ENCODE data around the gene CTNNA3. TPM values are rescaled to one million over a fixed set of nuclear protein-coding genes. Genes with fewer than 3 reads are reported as not detected.

The CTNNA3 gene
- total RNA-seq, 1 experiment from 2014 or later, result 0.32 TPM

DNA sequence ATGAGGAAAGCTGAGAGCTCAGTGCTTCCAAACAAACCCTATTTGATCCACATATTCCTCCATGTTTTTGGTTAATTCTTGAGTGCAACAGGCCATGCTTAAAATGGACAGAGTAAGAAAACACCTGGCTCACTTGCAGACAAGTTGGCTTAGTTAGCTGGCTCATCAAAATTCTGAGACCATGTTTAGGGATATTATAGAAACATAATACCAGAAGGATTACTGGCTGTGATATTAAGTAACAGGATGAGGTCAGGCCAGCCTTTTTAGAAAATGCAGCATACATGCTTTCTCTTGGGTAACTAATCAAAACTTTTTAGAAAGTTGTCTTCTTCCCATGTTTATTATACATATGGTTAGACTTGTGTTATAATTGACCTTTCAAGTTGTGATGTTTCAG, 1637.4 kb downstream of the CTNNA3 start:
- POLR2A ChIA-PET, result no interaction called here
- ATAC-seq (no peak), DNase-seq (ENCODE audit: low read depth, low spot score) (no peak)
- H3K4me2 ChIP-seq (ENCODE audit: low read length), result no peak overlapping the region
- RAD21 ChIA-PET (ENCODE audit: low non-redundant PET in 1 of 2, low total read pairs in 2 of 2, uncharacterized antibody in 2 of 2, unreplicated experiment in 2 of 2), result no interaction called here
- no peaks in the 10 kb centered on the region for H3K4me1 ChIP-seq (ENCODE audit: control insufficient read depth in 1 of 2, insufficient read depth in 2 of 2, low read length in 2 of 2)
- no peaks in the 10 kb centered on the region for H4K20me1 ChIP-seq (ENCODE audit: insufficient read depth)
- intact Hi-C loops (cut with micrococcal nuclease), result no loop called here
- H3K79me2 ChIP-seq (ENCODE audit: insufficient read depth, low read length), result no peaks in the 10 kb centered on the region
- no TSS peak for BruUV-seq (replicated peaks)
- no peaks in the 10 kb centered on the region for H3K9me2 ChIP-seq (ENCODE audit: insufficient read depth)
- no peaks in the 10 kb centered on the region for H3K36me3 ChIP-seq (ENCODE audit: control insufficient read depth in 1 of 2, insufficient read depth in 2 of 2, low read length in 2 of 2)
- no peak overlapping the region for H3K27ac ChIP-seq (ENCODE audit: low read depth, low read length)
- TF ChIP-seq ELF1 (IDR thresholded peaks at IDR 0.05; ENCODE audit: borderline replicate concordance, low read depth) (no peak), ZFX (IDR thresholded peaks at IDR 0.05) (no peak), CBX3 (IDR thresholded peaks at IDR 0.05; ENCODE audit: low read depth) (no peak), SP1 (IDR thresholded peaks at IDR 0.05; ENCODE audit: low read depth) (no peak), POLR2AphosphoS5 (IDR thresholded peaks at IDR 0.05; ENCODE audit: low read depth, low read length) (no peak), EZH2phosphoT487 (IDR thresholded peaks at IDR 0.05; ENCODE audit: borderline replicate concordance) (no peak), RAD21 (IDR thresholded peaks at IDR 0.05; ENCODE audit: low read depth) (no peak), POLR2A (IDR thresholded peaks at IDR 0.05; ENCODE audit: borderline replicate concordance, extremely low read depth, insufficient read depth, insufficient read length) (no peak), EZH2 (IDR thresholded peaks at IDR 0.05) (no peak), ZNF274 (IDR thresholded peaks at IDR 0.05; ENCODE audit: low read depth, low read length) (no peak), FOSL1 (IDR thresholded peaks at IDR 0.05; ENCODE audit: low read depth) (no peak), SIN3A (IDR thresholded peaks at IDR 0.05; ENCODE audit: low read depth) (no peak)
- TF ChIP-seq, protein P1, sequence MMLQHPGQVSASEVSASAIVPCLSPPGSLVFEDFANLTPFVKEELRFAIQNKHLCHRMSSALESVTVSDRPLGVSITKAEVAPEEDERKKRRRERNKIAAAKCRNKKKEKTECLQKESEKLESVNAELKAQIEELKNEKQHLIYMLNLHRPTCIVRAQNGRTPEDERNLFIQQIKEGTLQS (IDR thresholded peaks at IDR 0.05), result no peak
- TF ChIP-seq, protein P2, sequence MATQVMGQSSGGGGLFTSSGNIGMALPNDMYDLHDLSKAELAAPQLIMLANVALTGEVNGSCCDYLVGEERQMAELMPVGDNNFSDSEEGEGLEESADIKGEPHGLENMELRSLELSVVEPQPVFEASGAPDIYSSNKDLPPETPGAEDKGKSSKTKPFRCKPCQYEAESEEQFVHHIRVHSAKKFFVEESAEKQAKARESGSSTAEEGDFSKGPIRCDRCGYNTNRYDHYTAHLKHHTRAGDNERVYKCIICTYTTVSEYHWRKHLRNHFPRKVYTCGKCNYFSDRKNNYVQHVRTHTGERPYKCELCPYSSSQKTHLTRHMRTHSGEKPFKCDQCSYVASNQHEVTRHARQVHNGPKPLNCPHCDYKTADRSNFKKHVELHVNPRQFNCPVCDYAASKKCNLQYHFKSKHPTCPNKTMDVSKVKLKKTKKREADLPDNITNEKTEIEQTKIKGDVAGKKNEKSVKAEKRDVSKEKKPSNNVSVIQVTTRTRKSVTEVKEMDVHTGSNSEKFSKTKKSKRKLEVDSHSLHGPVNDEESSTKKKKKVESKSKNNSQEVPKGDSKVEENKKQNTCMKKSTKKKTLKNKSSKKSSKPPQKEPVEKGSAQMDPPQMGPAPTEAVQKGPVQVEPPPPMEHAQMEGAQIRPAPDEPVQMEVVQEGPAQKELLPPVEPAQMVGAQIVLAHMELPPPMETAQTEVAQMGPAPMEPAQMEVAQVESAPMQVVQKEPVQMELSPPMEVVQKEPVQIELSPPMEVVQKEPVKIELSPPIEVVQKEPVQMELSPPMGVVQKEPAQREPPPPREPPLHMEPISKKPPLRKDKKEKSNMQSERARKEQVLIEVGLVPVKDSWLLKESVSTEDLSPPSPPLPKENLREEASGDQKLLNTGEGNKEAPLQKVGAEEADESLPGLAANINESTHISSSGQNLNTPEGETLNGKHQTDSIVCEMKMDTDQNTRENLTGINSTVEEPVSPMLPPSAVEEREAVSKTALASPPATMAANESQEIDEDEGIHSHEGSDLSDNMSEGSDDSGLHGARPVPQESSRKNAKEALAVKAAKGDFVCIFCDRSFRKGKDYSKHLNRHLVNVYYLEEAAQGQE (IDR thresholded peaks at IDR 0.05; ENCODE audit: low read depth), result no peak
- TF ChIP-seq, protein P3, sequence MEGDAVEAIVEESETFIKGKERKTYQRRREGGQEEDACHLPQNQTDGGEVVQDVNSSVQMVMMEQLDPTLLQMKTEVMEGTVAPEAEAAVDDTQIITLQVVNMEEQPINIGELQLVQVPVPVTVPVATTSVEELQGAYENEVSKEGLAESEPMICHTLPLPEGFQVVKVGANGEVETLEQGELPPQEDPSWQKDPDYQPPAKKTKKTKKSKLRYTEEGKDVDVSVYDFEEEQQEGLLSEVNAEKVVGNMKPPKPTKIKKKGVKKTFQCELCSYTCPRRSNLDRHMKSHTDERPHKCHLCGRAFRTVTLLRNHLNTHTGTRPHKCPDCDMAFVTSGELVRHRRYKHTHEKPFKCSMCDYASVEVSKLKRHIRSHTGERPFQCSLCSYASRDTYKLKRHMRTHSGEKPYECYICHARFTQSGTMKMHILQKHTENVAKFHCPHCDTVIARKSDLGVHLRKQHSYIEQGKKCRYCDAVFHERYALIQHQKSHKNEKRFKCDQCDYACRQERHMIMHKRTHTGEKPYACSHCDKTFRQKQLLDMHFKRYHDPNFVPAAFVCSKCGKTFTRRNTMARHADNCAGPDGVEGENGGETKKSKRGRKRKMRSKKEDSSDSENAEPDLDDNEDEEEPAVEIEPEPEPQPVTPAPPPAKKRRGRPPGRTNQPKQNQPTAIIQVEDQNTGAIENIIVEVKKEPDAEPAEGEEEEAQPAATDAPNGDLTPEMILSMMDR (IDR thresholded peaks at IDR 0.05 in 2 of 3, conservative IDR thresholded peaks at IDR 0.05 in 1 of 3; ENCODE audit: borderline replicate concordance in 1 of 3, insufficient read depth in 1 of 3, low read depth in 2 of 3, low read length in 2 of 3), result no peak
- TF ChIP-seq, protein P4, sequence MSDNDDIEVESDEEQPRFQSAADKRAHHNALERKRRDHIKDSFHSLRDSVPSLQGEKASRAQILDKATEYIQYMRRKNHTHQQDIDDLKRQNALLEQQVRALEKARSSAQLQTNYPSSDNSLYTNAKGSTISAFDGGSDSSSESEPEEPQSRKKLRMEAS (IDR thresholded peaks at IDR 0.05), result no peak
- H3K9ac ChIP-seq (ENCODE audit: low read length), result no peak overlapping the region
- no peak overlapping the region for H2AFZ ChIP-seq (ENCODE audit: low read depth, low read length, poor library complexity, severe bottlenecking)
- H3K27me3 ChIP-seq (ENCODE audit: insufficient read depth, low read length), result no peaks in the 10 kb centered on the region
- H3K4me3 ChIP-seq (replicated peaks in 1 of 2; ENCODE audit: low read depth in 1 of 2, low read length in 2 of 2), result no peak overlapping the region
- CTCF ChIA-PET, result no interaction called here
- no peaks in the 10 kb centered on the region for H3K9me3 ChIP-seq (ENCODE audit: control insufficient read depth in 1 of 2, insufficient read depth in 1 of 2, low read depth in 1 of 2, low read length in 2 of 2)
